ENCODE data around the gene IL22. TPM values are rescaled to one million over a fixed set of nuclear protein-coding genes. Genes with fewer than 3 reads are reported as not detected.
A peak's percentile ranks its signal among the peaks of the same experiment; 100 is the strongest.

The IL22 gene
- total RNA-seq, 1 donor from 2014 or later = not detected

GRCh38 chr12:68206446-68206845, 47.0 kb downstream of the IL22 start:
- H3K36me3 Mint-ChIP-seq (ENCODE audit: unreplicated experiment) = no peaks in the 10 kb centered on the region
- TF ChIP-seq CTCF (IDR thresholded peaks at IDR 0.05; ENCODE audit: partially characterized antibody, unreplicated experiment) = no peak
- H3K4me1 Mint-ChIP-seq (ENCODE audit: low read depth, unreplicated experiment) = peaks cover 25% of the 10 kb centered on the region
- H3K4me3 Mint-ChIP-seq (ENCODE audit: unreplicated experiment) = no peak overlapping the region
- peaks cover 7% of the 10 kb centered on the region for H3K27me3 Mint-ChIP-seq (ENCODE audit: unreplicated experiment)
- DNase-seq = no peak
- no peak overlapping the region for H3K27ac Mint-ChIP-seq (ENCODE audit: unreplicated experiment)
- H3K9me3 Mint-ChIP-seq (ENCODE audit: unreplicated experiment) = peaks cover 8% of the 10 kb centered on the region

GRCh38 chr12:68203460-68203875, 49.9 kb downstream of the IL22 start:
- Mint-ChIP-seq H3K4me3 (ENCODE audit: unreplicated experiment) (no peak overlapping the region), H3K27ac (ENCODE audit: unreplicated experiment) (no peak overlapping the region), H3K27me3 (ENCODE audit: unreplicated experiment) (peaks cover 3% of the 10 kb centered on the region), H3K4me1 (ENCODE audit: low read depth, unreplicated experiment) (peaks cover 15% of the 10 kb centered on the region), H3K36me3 (ENCODE audit: unreplicated experiment) (no peaks in the 10 kb centered on the region), H3K9me3 (ENCODE audit: unreplicated experiment) (peaks cover 4% of the 10 kb centered on the region)
- TF ChIP-seq CTCF (IDR thresholded peaks at IDR 0.05; ENCODE audit: partially characterized antibody, unreplicated experiment) = no peak
- DNase-seq = no peak

GRCh38 chr12:68200854-68201253, 52.5 kb downstream of the IL22 start:
- H3K36me3 Mint-ChIP-seq (ENCODE audit: unreplicated experiment) = no peaks in the 10 kb centered on the region
- no peaks in the 10 kb centered on the region for H3K27me3 Mint-ChIP-seq (ENCODE audit: unreplicated experiment)
- no peak for TF ChIP-seq CTCF (IDR thresholded peaks at IDR 0.05; ENCODE audit: partially characterized antibody, unreplicated experiment)
- no peak overlapping the region for H3K27ac Mint-ChIP-seq (ENCODE audit: unreplicated experiment)
- H3K4me3 Mint-ChIP-seq (ENCODE audit: unreplicated experiment) = no peak overlapping the region
- no peaks in the 10 kb centered on the region for H3K4me1 Mint-ChIP-seq (ENCODE audit: low read depth, unreplicated experiment)
- DNase-seq = no peak
- H3K9me3 Mint-ChIP-seq (ENCODE audit: unreplicated experiment) = no peaks in the 10 kb centered on the region

- Mint-ChIP-seq H3K4me3 (ENCODE audit: unreplicated experiment) (no peak overlapping the region), H3K9me3 (ENCODE audit: unreplicated experiment) (no peaks in the 10 kb centered on the region), H3K4me1 (ENCODE audit: low read depth, unreplicated experiment) (no peaks in the 10 kb centered on the region), H3K27me3 (ENCODE audit: unreplicated experiment) (no peaks in the 10 kb centered on the region), H3K27ac (ENCODE audit: unreplicated experiment) (no peak overlapping the region), H3K36me3 (ENCODE audit: unreplicated experiment) (no peaks in the 10 kb centered on the region)
- DNase-seq = no peak
- TF ChIP-seq CTCF (IDR thresholded peaks at IDR 0.05; ENCODE audit: partially characterized antibody, unreplicated experiment) = no peak
Measured at GRCh38 chr12:68199127-68199526, 54.3 kb downstream of the IL22 start.

- Mint-ChIP-seq H3K27me3 (ENCODE audit: unreplicated experiment) (no peaks in the 10 kb centered on the region), H3K4me1 (ENCODE audit: low read depth, unreplicated experiment) (no peaks in the 10 kb centered on the region), H3K4me3 (ENCODE audit: unreplicated experiment) (no peak overlapping the region), H3K9me3 (ENCODE audit: unreplicated experiment) (no peaks in the 10 kb centered on the region), H3K27ac (ENCODE audit: unreplicated experiment) (peak overlapping the region; percentile 26), H3K36me3 (ENCODE audit: unreplicated experiment) (no peaks in the 10 kb centered on the region)
- no peak for DNase-seq
- TF ChIP-seq CTCF (IDR thresholded peaks at IDR 0.05; ENCODE audit: partially characterized antibody, unreplicated experiment) = no peak
Measured at GRCh38 chr12:68198507-68199086, 54.8 kb downstream of the IL22 start.

Other genes starting within 250 kb of the IL22 start
- not detected for gene IFNG, start 93.9 kb downstream of the IL22 start, total RNA-seq (ENCODE audit: unreplicated experiment)
- gene IL26, start 27.8 kb downstream of the IL22 start, total RNA-seq (ENCODE audit: unreplicated experiment) = not detected
- 7.9 TPM for gene MDM1, start 78.8 kb upstream of the IL22 start, total RNA-seq (ENCODE audit: unreplicated experiment)

Measured in glutamatergic neuron (in vitro differentiated cells).